KMS-11 (cell line): ENCODE measurements around the gene SCGB1C1.

Source experiments
- H2AFZ ChIP-seq: fragments of 200-600 bp; sonication (generic); 2 replicates; pipeline ENCODE4 v1.6.1; 2016; ENCODE audit warnings: antibody characterized with exemption, mixed run types, low read depth
- H3K27ac ChIP-seq: fragments of 200-600 bp; sonication (generic); 2 replicates; pipeline ENCODE4 v1.6.1; 2016; ENCODE audit warnings: mild to moderate bottlenecking, mixed run types
- H3K27me3 ChIP-seq: fragments of 200-600 bp; sonication (generic); 2 replicates; pipeline ENCODE4 v1.6.1; 2017; ENCODE audit warnings: mild to moderate bottlenecking, low read depth, mixed run types, moderate library complexity; ENCODE audit not compliant: insufficient read depth
- H3K36me3 ChIP-seq: fragments of 200-600 bp; sonication (generic); 2 replicates; pipeline ENCODE4 v1.6.1; 2017; ENCODE audit warnings: mild to moderate bottlenecking, mixed run types; ENCODE audit not compliant: insufficient read depth
- H3K4me1 ChIP-seq: fragments of 200-600 bp; sonication (generic); 2 replicates; pipeline ENCODE4 v1.6.1; 2016; ENCODE audit warnings: mild to moderate bottlenecking, low read depth, mixed run types; ENCODE audit not compliant: poor library complexity, severe bottlenecking
- H3K4me2 ChIP-seq: fragments of 200-600 bp; sonication (generic); 2 replicates; pipeline ENCODE4 v1.7.0; 2016; ENCODE audit warnings: mild to moderate bottlenecking, mixed run types
- H3K4me3 ChIP-seq: fragments of 200-600 bp; sonication (generic); IDR thresholded peaks from 2 replicates; pipeline ENCODE4 v1.6.1; 2017; ENCODE audit warnings: low read depth, low read length, mixed read lengths; ENCODE audit not compliant: insufficient read depth
- H3K79me2 ChIP-seq: fragments of 200-600 bp; sonication (generic); 2 replicates; pipeline ENCODE4 v1.6.1; 2016; ENCODE audit warnings: low read depth, mixed run types; ENCODE audit not compliant: insufficient read depth
- H3K9ac ChIP-seq: fragments of 200-600 bp; sonication (generic); 2 replicates; pipeline ENCODE4 v1.6.1; 2016; ENCODE audit warnings: mild to moderate bottlenecking, mixed run types
- H4K20me1 ChIP-seq: fragments of 200-600 bp; sonication (generic); 2 replicates; pipeline ENCODE4 v1.6.1; 2016; ENCODE audit warnings: mild to moderate bottlenecking, mixed run types; ENCODE audit not compliant: insufficient read depth
- CTCF ChIP-seq: fragments of 200-600 bp; sonication (generic); conservative IDR thresholded peaks from 2 replicates; pipeline ENCODE4 v1.6.1; 2017; ENCODE audit warnings: low read depth, mild to moderate bottlenecking, antibody characterized with exemption, low read length, moderate library complexity, mixed read lengths

Gene SCGB1C1

GRCh38 chr11:211741-212140, 18.9 kb downstream of the SCGB1C1 start:
- H3K27ac ChIP-seq, result no peak overlapping the region
- no peak for TF ChIP-seq CTCF
- no peaks in the 10 kb centered on the region for H3K27me3 ChIP-seq
- no peak overlapping the region for H3K4me3 ChIP-seq
- no peaks in the 10 kb centered on the region for H4K20me1 ChIP-seq
- H3K9ac ChIP-seq, result no peak overlapping the region
- H2AFZ ChIP-seq, result no peak overlapping the region
- no peak overlapping the region for H3K4me2 ChIP-seq
- no peaks in the 10 kb centered on the region for H3K36me3 ChIP-seq
- H3K79me2 ChIP-seq, result peaks cover 25% of the 10 kb centered on the region
- peaks cover 11% of the 10 kb centered on the region for H3K4me1 ChIP-seq

- no peaks in the 10 kb centered on the region for H3K27me3 ChIP-seq
- TF ChIP-seq CTCF, result no peak
- H3K4me1 ChIP-seq, result peaks cover 11% of the 10 kb centered on the region
- H3K36me3 ChIP-seq, result no peaks in the 10 kb centered on the region
- no peak overlapping the region for H3K9ac ChIP-seq
- H3K27ac ChIP-seq, result no peak overlapping the region
- peaks cover 21% of the 10 kb centered on the region for H3K79me2 ChIP-seq
- no peak overlapping the region for H2AFZ ChIP-seq
- H3K4me3 ChIP-seq, result no peak overlapping the region
- no peaks in the 10 kb centered on the region for H4K20me1 ChIP-seq
- no peak overlapping the region for H3K4me2 ChIP-seq
Observed at GRCh38 chr11:212150-213100, 19.5 kb downstream of the SCGB1C1 start.

- Histone ChIP-seq H3K27ac (no peak overlapping the region), H4K20me1 (no peaks in the 10 kb centered on the region), H3K4me2 (no peak overlapping the region), H3K4me1 (peaks cover 11% of the 10 kb centered on the region), H3K27me3 (no peaks in the 10 kb centered on the region), H2AFZ (no peak overlapping the region), H3K79me2 (peaks cover 19% of the 10 kb centered on the region), H3K4me3 (no peak overlapping the region), H3K9ac (no peak overlapping the region), H3K36me3 (no peaks in the 10 kb centered on the region)
- no peak for TF ChIP-seq CTCF
Observed at GRCh38 chr11:213111-213510, 20.2 kb downstream of the SCGB1C1 start.

GRCh38 chr11:214083-214482, 21.2 kb downstream of the SCGB1C1 start:
- H3K36me3 ChIP-seq, result no peaks in the 10 kb centered on the region
- TF ChIP-seq CTCF, result no peak

More at GRCh38 chr11:214083-214482, 21.2 kb downstream of the SCGB1C1 start:
- Histone ChIP-seq H3K79me2 (peaks cover 14% of the 10 kb centered on the region), H2AFZ (no peak overlapping the region), H3K27ac (no peak overlapping the region), H3K27me3 (no peaks in the 10 kb centered on the region), H3K4me1 (peaks cover 11% of the 10 kb centered on the region), H4K20me1 (no peaks in the 10 kb centered on the region), H3K9ac (no peak overlapping the region), H3K4me2 (no peak overlapping the region), H3K4me3 (no peak overlapping the region)
